ENCODE results near the gene CHAT. TPM values are rescaled to one million over a fixed set of nuclear protein-coding genes. Genes with fewer than 3 reads are reported as not detected.

The CHAT gene
- polyA plus RNA-seq, 2 of the 4 experiments (the other 2 are of a cell fraction): not detected

GRCh38 chr10:49713266-49713665 is 99.4 kb downstream of the CHAT start:
- CTCF ChIA-PET: no interaction called here
- POLR2A ChIA-PET: no interaction called here
- DNase-seq (ENCODE audit: low read depth in 1 of 2, low spot score in 1 of 2) (no peak), FAIRE-seq (no peak), ATAC-seq (no peak)
- WGBS (ENCODE audit: missing lambda C conversion rate): 24% methylated on average over 5 of the region's 5 CpGs
- no peak overlapping the region for H3K27ac ChIP-seq
- H3K9me3 ChIP-seq: no peaks in the 10 kb centered on the region
- H3K4me1 ChIP-seq: no peaks in the 10 kb centered on the region
- H3K4me3 ChIP-seq: no peak overlapping the region
- TF ChIP-seq RAD21 (conservative IDR thresholded peaks at IDR 0.05 in 1 of 2, IDR thresholded peaks at IDR 0.05 in 1 of 2): no peak
- no peak for TF ChIP-seq PBX3 (IDR thresholded peaks at IDR 0.05)
- no peak for TF ChIP-seq FOXS1 (CRISPR knock-in tag; IDR thresholded peaks at IDR 0.05)
- no peak for TF ChIP-seq KDM1A (IDR thresholded peaks at IDR 0.05; ENCODE audit: low read depth)
- no peak for TF ChIP-seq JUN (IDR thresholded peaks at IDR 0.05)
- TF ChIP-seq, protein P1, sequence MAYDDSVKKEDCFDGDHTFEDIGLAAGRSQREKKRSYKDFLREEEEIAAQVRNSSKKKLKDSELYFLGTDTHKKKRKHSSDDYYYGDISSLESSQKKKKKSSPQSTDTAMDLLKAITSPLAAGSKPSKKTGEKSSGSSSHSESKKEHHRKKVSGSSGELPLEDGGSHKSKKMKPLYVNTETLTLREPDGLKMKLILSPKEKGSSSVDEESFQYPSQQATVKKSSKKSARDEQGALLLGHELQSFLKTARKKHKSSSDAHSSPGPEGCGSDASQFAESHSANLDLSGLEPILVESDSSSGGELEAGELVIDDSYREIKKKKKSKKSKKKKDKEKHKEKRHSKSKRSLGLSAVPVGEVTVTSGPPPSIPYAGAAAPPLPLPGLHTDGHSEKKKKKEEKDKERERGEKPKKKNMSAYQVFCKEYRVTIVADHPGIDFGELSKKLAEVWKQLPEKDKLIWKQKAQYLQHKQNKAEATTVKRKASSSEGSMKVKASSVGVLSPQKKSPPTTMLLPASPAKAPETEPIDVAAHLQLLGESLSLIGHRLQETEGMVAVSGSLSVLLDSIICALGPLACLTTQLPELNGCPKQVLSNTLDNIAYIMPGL (CRISPR knock-in tag; IDR thresholded peaks at IDR 0.05; ENCODE audit: borderline replicate concordance): no peak
- no peak for TF ChIP-seq NPAS2 (CRISPR knock-in tag; IDR thresholded peaks at IDR 0.05; ENCODE audit: borderline replicate concordance)
- no peak for TF ChIP-seq POLR2AphosphoS2 (conservative IDR thresholded peaks at IDR 0.05; ENCODE audit: low read length)
- TF ChIP-seq HEYL (CRISPR knock-in tag; IDR thresholded peaks at IDR 0.05): no peak
- H3K4me2 ChIP-seq: no peak overlapping the region

Other genes starting within 250 kb of the CHAT start
- gene DRGX, start 217.9 kb upstream of the CHAT start, polyA plus RNA-seq (2011; rRNA removed): not detected in 2 replicates
- gene DRGX, start 217.9 kb upstream of the CHAT start, polyA plus RNA-seq (2017; fragmentation: RNase III; extraction: RNeasy Plus Mini Kit Qiagen cat#74134 plus additional on column Dnase treatment): not detected in 3 replicates
- 8.8 and 9.4 TPM in 2 replicates for gene ERCC6, start 74.9 kb upstream of the CHAT start, polyA plus RNA-seq (2011; rRNA removed)
- gene ERCC6, start 74.9 kb upstream of the CHAT start, polyA plus RNA-seq (2017; fragmentation: RNase III; extraction: RNeasy Plus Mini Kit Qiagen cat#74134 plus additional on column Dnase treatment): 5.5 to 5.8 TPM (median 5.6 TPM) in 3 replicates
- not detected in 2 replicates for gene SLC18A3, start 3.7 kb upstream of the CHAT start, polyA plus RNA-seq (2011; rRNA removed)
- gene SLC18A3, start 3.7 kb upstream of the CHAT start, polyA plus RNA-seq (2017; fragmentation: RNase III; extraction: RNeasy Plus Mini Kit Qiagen cat#74134 plus additional on column Dnase treatment): not detected in 3 replicates
- not detected in 2 replicates for gene C10orf53, start 65.6 kb downstream of the CHAT start, polyA plus RNA-seq (2011; rRNA removed)
- gene C10orf53, start 65.6 kb downstream of the CHAT start, polyA plus RNA-seq (2017; fragmentation: RNase III; extraction: RNeasy Plus Mini Kit Qiagen cat#74134 plus additional on column Dnase treatment): not detected in 3 replicates
- 0.05 and 0.06 TPM in 2 replicates for gene OGDHL, start 148.3 kb downstream of the CHAT start, polyA plus RNA-seq (2011; rRNA removed)
- gene OGDHL, start 148.3 kb downstream of the CHAT start, polyA plus RNA-seq (2017; fragmentation: RNase III; extraction: RNeasy Plus Mini Kit Qiagen cat#74134 plus additional on column Dnase treatment): 0.13 to 0.22 TPM (median 0.18 TPM) in 3 replicates

Measured in A549 (cell line).